Karpas-422 (cell line): ENCODE data around the gene NANOS2. TPM values are rescaled to one million over a fixed set of nuclear protein-coding genes. Genes with fewer than 3 reads are reported as not detected.

ENCODE experiments used
- DNase-seq: peaks from one replicate; pipeline ENCODE4 v3.0.0-alpha.2; 2015
- H2AFZ ChIP-seq: fragments of 200-600 bp; sonication (generic); 2 replicates; pipeline ENCODE4 v1.6.1; 2014; ENCODE audit warnings: antibody characterized with exemption, low read length, mixed read lengths
- H3K27ac ChIP-seq: fragments of 200-600 bp; sonication (generic); 2 replicates; pipeline ENCODE4 v1.5.1; 2014; ENCODE audit warnings: mild to moderate bottlenecking, low read length, moderate library complexity
- H3K27me3 ChIP-seq: fragments of 200-600 bp; sonication (generic); 2 replicates; pipeline ENCODE4 v1.6.1; 2014; ENCODE audit warnings: low read length, mixed read lengths
- H3K36me3 ChIP-seq: fragments of 200-600 bp; sonication (generic); 2 replicates; pipeline ENCODE4 v1.6.1; 2014; ENCODE audit warnings: low read length, mixed read lengths; ENCODE audit not compliant: insufficient read depth
- H3K4me1 ChIP-seq: fragments of 200-600 bp; sonication (generic); 2 replicates; pipeline ENCODE4 v1.6.1; 2014; ENCODE audit warnings: mild to moderate bottlenecking, low read length, mixed read lengths
- H3K4me2 ChIP-seq: fragments of 200-600 bp; sonication (generic); 2 replicates; pipeline ENCODE4 v1.6.1; 2014; ENCODE audit warnings: low read length, low read depth, mild to moderate bottlenecking; ENCODE audit not compliant: poor library complexity, severe bottlenecking
- H3K4me3 ChIP-seq: fragments of 200-600 bp; sonication (generic); 2 replicates; pipeline ENCODE4 v1.5.1; 2014; ENCODE audit warnings: mild to moderate bottlenecking, antibody characterized with exemption, low read length, mixed read lengths
- H3K79me2 ChIP-seq: fragments of 200-600 bp; sonication (generic); 2 replicates; pipeline ENCODE4 v1.6.1; 2014; ENCODE audit warnings: mild to moderate bottlenecking, low read length, mixed read lengths
- H3K9ac ChIP-seq: fragments of 200-600 bp; sonication (generic); 2 replicates; pipeline ENCODE4 v1.6.0; 2014; ENCODE audit warnings: low read length
- H3K9me2 ChIP-seq: fragments of 200-600 bp; sonication (generic), shearing (Covaris generic); replicated peaks from 2 replicates; pipeline ENCODE4 v1.6.0; 2014; ENCODE audit warnings: mild to moderate bottlenecking, low read length, moderate library complexity; ENCODE audit not compliant: insufficient read depth
- H3K9me3 ChIP-seq: fragments of 300-700, 200-600 bp; sonication (generic); 2 replicates; pipeline ENCODE4 v1.6.1; 2014; ENCODE audit warnings: low read length, mixed read lengths
- H4K20me1 ChIP-seq: fragments of 200-600 bp; sonication (generic); 2 replicates; pipeline ENCODE4 v1.6.1; 2014; ENCODE audit warnings: mild to moderate bottlenecking, antibody characterized with exemption, low read length, low read depth; ENCODE audit not compliant: insufficient read depth
- total RNA-seq: library from RNA; depleted of rRNA; stranded (reverse); fragments of >200 nt; shearing (Covaris generic); gene quantifications from 2 replicates; pipeline ENCODE4 v1.2.3, GENCODE V29; 2014; ENCODE audit warnings: low replicate concordance; rRNA removed

Gene NANOS2
- total RNA-seq: not detected in 2 replicates

GRCh38 chr19:45913874-45914830 is at the start of gene NANOS2:
NANOS2 (minus strand) TSS chr19:45914778; CDS start chr19:45914693, 85 bp downstream.
- H3K79me2 ChIP-seq: no peaks in the 10 kb centered on the region
- H3K36me3 ChIP-seq: no peaks in the 10 kb centered on the region
- H3K27ac ChIP-seq: no peak within 1 kb of the TSS
- no peak within 1 kb of the TSS for H3K4me2 ChIP-seq
- no peak within 1 kb of the TSS for H3K9ac ChIP-seq
- peak; percentile 85 for DNase-seq
- no peak within 1 kb of the TSS for H3K4me3 ChIP-seq
- H2AFZ ChIP-seq: no peak within 1 kb of the TSS
- no peaks in the 10 kb centered on the region for H3K27me3 ChIP-seq
- no peaks in the 10 kb centered on the region for H4K20me1 ChIP-seq
- no peaks in the 10 kb centered on the region for H3K9me2 ChIP-seq
- H3K4me1 ChIP-seq: no peaks in the 10 kb centered on the region
- H3K9me3 ChIP-seq: no peaks in the 10 kb centered on the region

- no peak for DNase-seq
- Histone ChIP-seq H3K27me3 (no peaks in the 10 kb centered on the region), H3K36me3 (no peaks in the 10 kb centered on the region), H2AFZ (no peak overlapping the region), H3K4me2 (no peak overlapping the region), H4K20me1 (no peaks in the 10 kb centered on the region), H3K27ac (no peak overlapping the region), H3K9me3 (no peaks in the 10 kb centered on the region), H3K4me1 (peaks cover 6% of the 10 kb centered on the region; the same call in 1 of the 2 replicates), H3K79me2 (no peaks in the 10 kb centered on the region), H3K9ac (no peak overlapping the region), H3K4me3 (no peak overlapping the region), H3K9me2 (no peaks in the 10 kb centered on the region)
Measured at GRCh38 chr19:45962021-45962420, 47.4 kb upstream of the NANOS2 start.

- no peaks in the 10 kb centered on the region for H3K9me3 ChIP-seq
- no peak overlapping the region for H3K27ac ChIP-seq
- no peaks in the 10 kb centered on the region for H3K36me3 ChIP-seq
- H3K9ac ChIP-seq: no peak overlapping the region
- no peaks in the 10 kb centered on the region for H4K20me1 ChIP-seq
- no peaks in the 10 kb centered on the region for H3K27me3 ChIP-seq
- peak; percentile 63 for DNase-seq
- H3K79me2 ChIP-seq: no peaks in the 10 kb centered on the region
- no peak overlapping the region for H3K4me2 ChIP-seq
- H3K4me1 ChIP-seq: peaks cover 6% of the 10 kb centered on the region; the same call in 1 of the 2 replicates
- no peaks in the 10 kb centered on the region for H3K9me2 ChIP-seq
- no peak overlapping the region for H3K4me3 ChIP-seq
- H2AFZ ChIP-seq: no peak overlapping the region
Measured at GRCh38 chr19:45960595-45961235, 46.1 kb upstream of the NANOS2 start.

DNA sequence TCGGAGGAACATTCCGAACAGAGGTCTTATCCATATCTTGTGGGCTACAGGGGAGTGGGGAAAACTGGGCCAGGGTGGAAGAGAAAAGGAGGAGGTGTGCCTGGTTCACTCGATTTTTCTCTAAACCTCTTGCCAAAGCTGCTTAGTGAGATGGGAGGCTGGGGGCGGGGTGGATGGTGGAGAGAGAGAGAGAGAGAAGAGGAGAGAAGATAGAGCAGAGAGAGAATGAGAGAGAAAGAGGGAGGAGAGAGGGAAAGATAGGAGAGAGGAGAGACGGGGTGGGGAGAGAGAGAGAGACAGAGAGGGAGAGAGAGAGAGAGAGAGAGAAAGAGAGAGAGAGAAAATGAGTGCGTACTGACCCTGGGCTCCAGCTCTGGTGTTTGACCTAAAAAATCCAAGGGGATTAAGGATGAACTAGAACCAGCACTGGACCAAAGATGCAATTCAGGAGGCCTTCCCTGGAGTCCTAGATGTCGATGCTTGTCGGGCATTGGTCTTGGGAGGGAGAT is 45.0 kb upstream of the NANOS2 start:
- DNase-seq: no peak
- Histone ChIP-seq H3K36me3 (no peaks in the 10 kb centered on the region), H3K9me3 (no peaks in the 10 kb centered on the region), H3K9ac (no peak overlapping the region), H3K4me3 (no peak overlapping the region), H3K79me2 (no peaks in the 10 kb centered on the region), H2AFZ (no peak overlapping the region), H3K27me3 (no peaks in the 10 kb centered on the region), H3K4me1 (peaks cover 6% of the 10 kb centered on the region; the same call in 1 of the 2 replicates), H3K9me2 (no peaks in the 10 kb centered on the region), H3K4me2 (no peak overlapping the region), H4K20me1 (no peaks in the 10 kb centered on the region), H3K27ac (no peak overlapping the region)

- peaks cover 6% of the 10 kb centered on the region; the same call in 1 of the 2 replicates for H3K4me1 ChIP-seq
- no peaks in the 10 kb centered on the region for H3K9me2 ChIP-seq
- H3K79me2 ChIP-seq: no peaks in the 10 kb centered on the region
- no peaks in the 10 kb centered on the region for H3K27me3 ChIP-seq
- no peak overlapping the region for H3K27ac ChIP-seq
- H2AFZ ChIP-seq: no peak overlapping the region
- H3K9ac ChIP-seq: no peak overlapping the region
- no peaks in the 10 kb centered on the region for H3K9me3 ChIP-seq
- H3K4me3 ChIP-seq: no peak overlapping the region
- no peaks in the 10 kb centered on the region for H4K20me1 ChIP-seq
- no peak overlapping the region for H3K4me2 ChIP-seq
- DNase-seq: no peak
- H3K36me3 ChIP-seq: no peaks in the 10 kb centered on the region
Measured at GRCh38 chr19:45958769-45959516, 44.4 kb upstream of the NANOS2 start.

DNA sequence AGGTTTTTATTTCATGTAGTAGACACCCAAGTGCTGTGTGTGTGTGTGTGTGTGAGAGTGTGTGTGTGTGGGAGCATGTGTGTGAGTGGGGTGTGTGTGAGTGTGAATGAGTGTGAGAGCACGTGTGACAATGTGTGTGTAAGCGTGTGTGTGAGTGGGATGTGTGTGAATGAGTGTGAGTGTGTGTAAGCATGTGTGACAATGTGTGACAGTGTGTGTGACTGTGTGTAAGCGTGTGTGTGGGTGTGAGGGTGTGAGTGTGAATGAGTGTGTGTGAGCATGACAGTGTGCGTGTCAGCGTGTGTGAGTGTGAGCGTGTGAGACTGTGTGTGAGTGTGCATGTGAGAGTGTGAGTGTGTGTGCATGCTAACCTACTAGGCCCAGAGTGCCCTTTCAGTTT is 43.7 kb upstream of the NANOS2 start:
- H2AFZ ChIP-seq: no peak overlapping the region
- H3K9me3 ChIP-seq: no peaks in the 10 kb centered on the region
- H3K4me2 ChIP-seq: no peak overlapping the region
- H4K20me1 ChIP-seq: no peaks in the 10 kb centered on the region
- H3K27ac ChIP-seq: no peak overlapping the region
- no peak overlapping the region for H3K9ac ChIP-seq
- H3K79me2 ChIP-seq: no peaks in the 10 kb centered on the region
- H3K36me3 ChIP-seq: no peaks in the 10 kb centered on the region
- no peaks in the 10 kb centered on the region for H3K9me2 ChIP-seq
- DNase-seq: no peak
- H3K27me3 ChIP-seq: no peaks in the 10 kb centered on the region
- H3K4me1 ChIP-seq: peaks cover 6% of the 10 kb centered on the region; the same call in 1 of the 2 replicates
- H3K4me3 ChIP-seq: no peak overlapping the region

DNA sequence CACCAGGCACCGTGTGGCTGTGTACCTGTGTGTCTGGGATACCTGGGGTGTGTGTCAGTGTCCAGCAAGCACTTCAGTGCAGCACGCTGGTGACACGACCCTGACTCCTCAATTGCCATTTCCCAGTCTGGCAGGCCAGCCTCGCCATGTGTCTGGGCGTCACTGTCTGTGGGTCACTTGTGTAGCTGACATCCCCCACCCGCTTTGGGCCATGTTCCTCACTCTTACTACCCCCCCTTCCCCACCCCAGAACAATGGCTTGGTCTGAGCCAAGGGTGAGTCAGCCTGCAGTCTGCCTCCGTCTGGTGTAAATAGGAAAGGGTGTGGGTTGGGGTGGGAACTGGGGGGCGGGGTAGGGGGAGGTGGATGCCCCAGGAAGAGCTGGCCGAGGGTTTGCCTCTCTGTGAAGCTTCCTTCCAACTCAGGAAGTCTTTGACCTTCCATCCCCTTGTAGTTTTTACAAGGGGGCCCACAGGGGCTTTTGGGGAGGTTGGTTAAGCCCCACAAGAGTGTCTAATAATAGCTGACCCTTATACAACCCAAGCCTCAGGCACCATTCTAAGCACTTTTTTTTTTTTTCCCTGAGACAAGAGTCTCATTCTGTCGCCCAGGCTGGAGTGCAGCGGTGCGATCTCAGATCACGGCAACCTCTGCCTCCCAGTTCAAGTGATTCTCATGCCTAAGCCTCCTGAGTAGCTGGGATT is 41.5 kb upstream of the NANOS2 start:
- Histone ChIP-seq H3K27me3 (no peaks in the 10 kb centered on the region), H3K36me3 (no peaks in the 10 kb centered on the region), H3K9me3 (no peaks in the 10 kb centered on the region), H3K4me1 (peaks cover 6% of the 10 kb centered on the region; the same call in 1 of the 2 replicates), H3K79me2 (no peaks in the 10 kb centered on the region), H4K20me1 (no peaks in the 10 kb centered on the region), H2AFZ (no peak overlapping the region), H3K4me3 (no peak overlapping the region), H3K4me2 (no peak overlapping the region), H3K9ac (no peak overlapping the region), H3K9me2 (no peaks in the 10 kb centered on the region), H3K27ac (no peak overlapping the region)
- DNase-seq: no peak
